ENCODE measurements around the gene CHN2. TPM values are rescaled to one million over a fixed set of nuclear protein-coding genes. Genes with fewer than 3 reads are reported as not detected.

The CHN2 gene
- total RNA-seq, 1 experiment from 2014 or later: 5.0 TPM

GRCh38 chr7:29343399-29343798 is 148.8 kb downstream of the CHN2 start:
- H3K27me3 Mint-ChIP-seq (ENCODE audit: low read depth): peaks cover 4% of the 10 kb centered on the region; the same call in 1 of the 2 replicates
- no peak overlapping the region for H3K4me3 Mint-ChIP-seq
- H3K9me3 Mint-ChIP-seq: no peaks in the 10 kb centered on the region
- ChIA-PET POLR2A (no interaction called here), CTCF (interaction anchor here (0.9 to 2.1 kb wide), 5 partner anchors 46 to 230 kb away, joined by 3 to 7 read pairs (median 3); no protein-coding TSS in a partner anchor)
- TF ChIP-seq ZNF423 (CRISPR knock-in tag; IDR thresholded peaks at IDR 0.05) (no peak), SMAD3 (CRISPR knock-in tag; IDR thresholded peaks at IDR 0.05; ENCODE audit: borderline replicate concordance) (no peak), FOXK1 (CRISPR knock-in tag; IDR thresholded peaks at IDR 0.05) (no peak), TEAD1 (CRISPR knock-in tag; IDR thresholded peaks at IDR 0.05) (no peak), PREB (CRISPR knock-in tag; IDR thresholded peaks at IDR 0.05; ENCODE audit: borderline replicate concordance) (no peak), ZNF317 (CRISPR knock-in tag; IDR thresholded peaks at IDR 0.05; ENCODE audit: borderline replicate concordance, low read depth) (no peak), SOX15 (CRISPR knock-in tag; IDR thresholded peaks at IDR 0.05) (no peak), MLX (CRISPR knock-in tag; IDR thresholded peaks at IDR 0.05) (no peak), GABPB1 (CRISPR knock-in tag; IDR thresholded peaks at IDR 0.05) (no peak), ZBTB43 (CRISPR knock-in tag; IDR thresholded peaks at IDR 0.05) (no peak), E2F4 (CRISPR knock-in tag; IDR thresholded peaks at IDR 0.05; ENCODE audit: borderline replicate concordance, low read depth) (no peak), TCF7 (CRISPR knock-in tag; IDR thresholded peaks at IDR 0.05; ENCODE audit: low read depth) (no peak)
- peaks cover 2% of the 10 kb centered on the region; the same call in 1 of the 2 replicates for H3K4me1 Mint-ChIP-seq
- H3K36me3 Mint-ChIP-seq: no peaks in the 10 kb centered on the region
- no peak overlapping the region for H3K27ac Mint-ChIP-seq
- ATAC-seq (no peak), DNase-seq (ENCODE audit: low spot score) (no peak)

- POLR2A ChIA-PET: no interaction called here
- no peaks in the 10 kb centered on the region for H3K9me3 Mint-ChIP-seq
- no peaks in the 10 kb centered on the region for H3K4me1 Mint-ChIP-seq
- TF ChIP-seq TP53 (CRISPR knock-in tag; IDR thresholded peaks at IDR 0.05) (no peak), GTF2I (CRISPR knock-in tag; conservative IDR thresholded peaks at IDR 0.05) (no peak), HMGA2 (CRISPR knock-in tag; IDR thresholded peaks at IDR 0.05) (no peak), ZNF281 (CRISPR knock-in tag; IDR thresholded peaks at IDR 0.05) (no peak), ZSCAN18 (CRISPR knock-in tag; IDR thresholded peaks at IDR 0.05) (no peak), CREB1 (CRISPR knock-in tag; IDR thresholded peaks at IDR 0.05) (no peak), ELF4 (CRISPR knock-in tag; IDR thresholded peaks at IDR 0.05; ENCODE audit: low read depth) (no peak), CDX4 (CRISPR knock-in tag; IDR thresholded peaks at IDR 0.05; ENCODE audit: borderline replicate concordance) (no peak), GABPB1 (CRISPR knock-in tag; IDR thresholded peaks at IDR 0.05) (no peak)
- no peak overlapping the region for H3K4me3 Mint-ChIP-seq
- no peak for DNase-seq (ENCODE audit: low spot score)
- no peak overlapping the region for H3K27ac Mint-ChIP-seq
- ATAC-seq: no peak
- no peaks in the 10 kb centered on the region for H3K36me3 Mint-ChIP-seq
- peaks cover 4% of the 10 kb centered on the region; the same call in 1 of the 2 replicates for H3K27me3 Mint-ChIP-seq (ENCODE audit: low read depth)
- CTCF ChIA-PET: interaction anchor here (2.4 to 3.1 kb wide), 3 partner anchors 155 to 418 kb away, joined by 14 to 44 read pairs (median 21); partner anchors contain the start of gene TRIL
These were observed 149.9 kb downstream of the CHN2 start for GRCh38 chr7:29344334-29344978.

All from WTC11 (cell line).